Psoas muscle (tissue), 8 donors: Measurements from ENCODE around the gene DOCK2. TPM values are rescaled to one million over a fixed set of nuclear protein-coding genes. Genes with fewer than 3 reads are reported as not detected.

ENCODE experiments used
- ATAC-seq, 4 donors: fragments of 200-7000 bp; cut with Tn5 transposase; one replicate each; pipeline ENCODE4 v1.9.1; 2020; ENCODE audit warnings: moderate library complexity in 3 of 4, mild to moderate bottlenecking in 2 of 4
- DNase-seq, 2 donors: peaks; one replicate each; pipeline ENCODE4 v3.0.0-alpha.2; 2020
- H3K27ac ChIP-seq: fragments of 200-600 bp; one replicate; pipeline ENCODE4 v1.8.0; 2022
- H3K27me3 ChIP-seq, 3 donors: fragments of 200-600 bp in 1 of 3; one replicate each; pipeline versions ENCODE4 v1.6.1 to v1.8.0; 2013 to 2022; ENCODE audit warnings: low read length in 2 of 3, mild to moderate bottlenecking in 2 of 3, moderate library complexity in 1 of 3; ENCODE audit not compliant: insufficient read depth in 3 of 3
- H3K36me3 ChIP-seq, 2 donors: fragments of 200-600 bp in 1 of 2; one replicate each; pipeline versions ENCODE4 v1.6.1 to v1.8.0; 2013 to 2022; ENCODE audit warnings: low read depth in 1 of 2, mild to moderate bottlenecking in 1 of 2, moderate library complexity in 1 of 2; ENCODE audit not compliant: insufficient read depth in 1 of 2
- H3K4me1 ChIP-seq: fragments of 200-600 bp; one replicate; pipeline ENCODE4 v1.8.0; 2022
- H3K4me3 ChIP-seq: fragments of 200-600 bp; one replicate; pipeline ENCODE4 v1.8.0; 2022; ENCODE audit warnings: mild to moderate bottlenecking
- H3K9me3 ChIP-seq: fragments of 200-600 bp; one replicate; pipeline ENCODE4 v1.8.0; 2022
- CTCF ChIP-seq: fragments of 200-600 bp; IDR thresholded peaks from one replicate; pipeline ENCODE4 v1.8.0; 2022; ENCODE audit warnings: antibody characterized with exemption
- WGBS, 3 donors: extraction: QIAGEN DNeasy Blood & Tissue Kit; methylation state at CpG; one replicate each; pipeline versions ENCODE4 v1.1.6 to v1.1.7; 2013; 5-methylcytosine and 5-hydroxymethylcytosine counted together
- intact Hi-C, 2 donors: fragments of 100-400 bp; cut with DNase I; formaldehyde crosslinking; loops; one replicate each; pipeline versions ENCODE4 v1.11.0 to v1.14.2; 2022
- polyA plus RNA-seq, 3 donors: library from polyadenylated mRNA; stranded (reverse); fragments of 200-250 nt; gene quantifications; one replicate each; pipeline ENCODE4 v1.2.3, GENCODE V29; 2013
- total RNA-seq, 4 donors: library from RNA; stranded (reverse); fragmentation: NEBNext Ultra II Directional in 2 of 4; extraction: Animal tissue kit (Norgen Biotek cat#: 25700) in 2 of 4; gene quantifications; one replicate each; pipeline versions ENCODE4 v1.2.1 to v1.2.4, GENCODE V29; 2021 to 2023
- donor health status: healthy with polysubstance abuse.
- donor health status: DM: no; HTN: no; CAD: no; lungs with moderate emphysema.
- donor health status: Bipolar disorder and iron deficiency.
- donor health status: healthy.
- donor health status: DM: yes; HTN: yes; CAD: no.
- donor health status: DM: no; HTN: no; CAD: no.
- donor health status: DM: no; HTN: no; CAD: no.
- donor health status: DM: yes; HTN: yes; CAD: no.

Gene DOCK2
- total and polyA plus RNA-seq, 7 donors: 0.37 to 4.4 (median 3.5) TPM

GRCh38 chr5:169848271-169848670 is 211.2 kb downstream of the DOCK2 start:
- peaks cover 0 to 2% (median 0%) of the 10 kb centered on the region in 3 donors for H3K27me3 ChIP-seq
- no peaks in the 10 kb centered on the region for H3K4me1 ChIP-seq
- H3K4me3 ChIP-seq: no peak overlapping the region
- H3K36me3 ChIP-seq: no peaks in the 10 kb centered on the region
- no peak for ATAC-seq
- no peak overlapping the region for H3K27ac ChIP-seq
- peaks cover 4% of the 10 kb centered on the region for H3K9me3 ChIP-seq
- TF ChIP-seq CTCF: no peak
- intact Hi-C loops: no loop called here
- no peak for DNase-seq
- WGBS, 3 donors: 56 to 70% (median 62%) methylated on average over 3 of the region's 3 CpGs

- DNase-seq (no peak), ATAC-seq (no peak)
- WGBS, 3 donors: 59 to 70% (median 63%) methylated on average over 2 of the region's 2 CpGs
- Histone ChIP-seq H3K9me3 (peaks cover 4% of the 10 kb centered on the region), H3K4me3 (no peak overlapping the region), H3K27me3 (peaks cover 0 to 2% (median 0%) of the 10 kb centered on the region in 3 donors), H3K27ac (no peak overlapping the region), H3K36me3 (no peaks in the 10 kb centered on the region), H3K4me1 (no peaks in the 10 kb centered on the region)
- TF ChIP-seq CTCF: no peak
- intact Hi-C loops: no loop called here
These were observed 211.7 kb downstream of the DOCK2 start for GRCh38 chr5:169848792-169849191.

- Histone ChIP-seq H3K36me3 (no peaks in the 10 kb centered on the region), H3K9me3 (peaks cover 4% of the 10 kb centered on the region), H3K27ac (no peak overlapping the region), H3K4me3 (no peak overlapping the region), H3K27me3 (peaks cover 0 to 2% (median 0%) of the 10 kb centered on the region in 3 donors), H3K4me1 (no peaks in the 10 kb centered on the region)
- ATAC-seq: no peak
- TF ChIP-seq CTCF: no peak
- no peak for DNase-seq
- 93 to 96% (median 95%) methylated on average over 2 of the region's 2 CpGs for WGBS, 3 donors
- intact Hi-C loops: no loop called here
These were observed 213.3 kb downstream of the DOCK2 start for GRCh38 chr5:169850409-169850808.

- ATAC-seq (no peak), DNase-seq (no peak)
- H3K4me1 ChIP-seq: no peaks in the 10 kb centered on the region
- TF ChIP-seq CTCF: no peak
- H3K36me3 ChIP-seq: no peaks in the 10 kb centered on the region
- peaks cover 4% of the 10 kb centered on the region for H3K9me3 ChIP-seq
- H3K27me3 ChIP-seq: peaks cover 0 to 2% (median 0%) of the 10 kb centered on the region in 3 donors
- WGBS, 3 donors: 25 to 67% (median 32%) methylated on average over 1 of the region's 1 CpG
- no peak overlapping the region for H3K4me3 ChIP-seq
- intact Hi-C loops: no loop called here
- H3K27ac ChIP-seq: no peak overlapping the region
These were observed 214.3 kb downstream of the DOCK2 start for GRCh38 chr5:169851321-169851850.

- Histone ChIP-seq H3K27me3 (no peaks in the 10 kb centered on the region), H3K4me3 (no peak overlapping the region), H3K4me1 (no peaks in the 10 kb centered on the region), H3K9me3 (no peaks in the 10 kb centered on the region), H3K36me3 (no peaks in the 10 kb centered on the region), H3K27ac (no peak overlapping the region)
- intact Hi-C loops: no loop called here
- DNase-seq (no peak), ATAC-seq (no peak)
- no peak for TF ChIP-seq CTCF
- WGBS, 3 donors: 79 to 85% (median 84%) methylated on average over 2 of the region's 2 CpGs
These were observed 219.5 kb downstream of the DOCK2 start for GRCh38 chr5:169856571-169856970.
